Omental fat pad (tissue), 4 donors: ENCODE measurements around the gene RO60. TPM values are rescaled to one million over a fixed set of nuclear protein-coding genes. Genes with fewer than 3 reads are reported as not detected.

Source experiments
- ATAC-seq: fragments of 150-250 bp; one replicate; pipeline ENCODE4 v1.9.1; 2016; ENCODE audit warnings: mild to moderate bottlenecking, moderate library complexity; ENCODE audit not compliant: low FRiP score
- DNase-seq: peaks from one replicate; pipeline ENCODE4 v3.0.0-alpha.2; 2019; ENCODE audit warnings: low spot score
- CTCF ChIP-seq, 3 donors: fragments of 450-650 bp; IDR thresholded peaks; one replicate each; pipeline ENCODE4 v1.5.1; 2016 to 2017; ENCODE audit warnings: antibody characterized with exemption in 3 of 3, mild to moderate bottlenecking in 3 of 3, moderate library complexity in 2 of 3
- total RNA-seq, 4 donors: library from RNA; depleted of rRNA; stranded (reverse); fragments of >200 nt; gene quantifications; one replicate each; pipeline ENCODE4 v1.1.0, GENCODE V29; 2016

The RO60 gene
- total RNA-seq, 4 donors from 2014 or later = 64.5 to 119 (median 67.9) TPM

- no peak for DNase-seq
- no peak for TF ChIP-seq CTCF (IDR thresholded peaks at IDR 0.05)
- no peak for ATAC-seq
Measured at GRCh38 chr1:193090865-193091264, 31.5 kb downstream of the RO60 start.

GRCh38 chr1:193094112-193094511 is 34.7 kb downstream of the RO60 start:
- DNase-seq (no peak), ATAC-seq (no peak)
- no peak for TF ChIP-seq CTCF (IDR thresholded peaks at IDR 0.05)

GRCh38 chr1:193102662-193103061 is 43.2 kb downstream of the RO60 start:
- TF ChIP-seq CTCF (IDR thresholded peaks at IDR 0.05) = no peak
- DNase-seq (no peak), ATAC-seq (no peak)

GRCh38 chr1:193103759-193104501 is 44.5 kb downstream of the RO60 start:
- no peak for ATAC-seq
- no peak for DNase-seq
- no peak for TF ChIP-seq CTCF (IDR thresholded peaks at IDR 0.05)

GRCh38 chr1:193104502-193104906 is 45.1 kb downstream of the RO60 start:
- no peak for TF ChIP-seq CTCF (IDR thresholded peaks at IDR 0.05)
- DNase-seq = no peak
- ATAC-seq = peak; percentile 49

GRCh38 chr1:193104907-193105820 is 45.8 kb downstream of the RO60 start, which contains the start of gene GLRX2:
Gene GLRX2 (minus strand): TSS chr1:193105414. CDS start chr1:193105382, 32 bp downstream.
- DNase-seq = peak; percentile 52
- peak; percentile 97 for ATAC-seq
- no peak for TF ChIP-seq CTCF (IDR thresholded peaks at IDR 0.05)
